ENCODE measurements around the gene PROSER2.

Gene PROSER2

GRCh38 chr10:11893749-11894278 is 70.7 kb downstream of the PROSER2 start:
- no peaks in the 10 kb centered on the region for H3K79me2 ChIP-seq (ENCODE audit: insufficient read depth, low read depth)
- no peak overlapping the region for H2AFZ ChIP-seq (ENCODE audit: low read depth)
- H3K36me3 ChIP-seq (ENCODE audit: insufficient read depth) = no peaks in the 10 kb centered on the region
- no peaks in the 10 kb centered on the region for H3K4me1 ChIP-seq (ENCODE audit: low read depth, poor library complexity, severe bottlenecking)
- no peak overlapping the region for H3K4me3 ChIP-seq (IDR thresholded peaks at IDR 0.05; ENCODE audit: insufficient read depth, low read depth, low read length)
- H3K4me2 ChIP-seq = no peak overlapping the region
- H3K9ac ChIP-seq = no peak overlapping the region
- no peak for TF ChIP-seq CTCF (conservative IDR thresholded peaks at IDR 0.05; ENCODE audit: low read depth, low read length)
- H3K27me3 ChIP-seq (ENCODE audit: insufficient read depth, low read depth) = no peaks in the 10 kb centered on the region
- H3K27ac ChIP-seq = no peak overlapping the region
- no peaks in the 10 kb centered on the region for H4K20me1 ChIP-seq (ENCODE audit: insufficient read depth)

GRCh38 chr10:11894381-11895107 is 71.4 kb downstream of the PROSER2 start:
- no peak overlapping the region for H3K4me3 ChIP-seq (IDR thresholded peaks at IDR 0.05; ENCODE audit: insufficient read depth, low read depth, low read length)
- no peaks in the 10 kb centered on the region for H3K79me2 ChIP-seq (ENCODE audit: insufficient read depth, low read depth)
- H3K27me3 ChIP-seq (ENCODE audit: insufficient read depth, low read depth) = no peaks in the 10 kb centered on the region
- no peak for TF ChIP-seq CTCF (conservative IDR thresholded peaks at IDR 0.05; ENCODE audit: low read depth, low read length)
- no peaks in the 10 kb centered on the region for H3K36me3 ChIP-seq (ENCODE audit: insufficient read depth)
- no peak overlapping the region for H3K27ac ChIP-seq
- H3K9ac ChIP-seq = no peak overlapping the region
- H4K20me1 ChIP-seq (ENCODE audit: insufficient read depth) = no peaks in the 10 kb centered on the region
- H3K4me1 ChIP-seq (ENCODE audit: low read depth, poor library complexity, severe bottlenecking) = no peaks in the 10 kb centered on the region
- H3K4me2 ChIP-seq = no peak overlapping the region
- H2AFZ ChIP-seq (ENCODE audit: low read depth) = no peak overlapping the region

- H3K36me3 ChIP-seq (ENCODE audit: insufficient read depth) = no peaks in the 10 kb centered on the region
- H2AFZ ChIP-seq (ENCODE audit: low read depth) = no peak overlapping the region
- H3K4me2 ChIP-seq = no peak overlapping the region
- H3K27me3 ChIP-seq (ENCODE audit: insufficient read depth, low read depth) = no peaks in the 10 kb centered on the region
- no peaks in the 10 kb centered on the region for H4K20me1 ChIP-seq (ENCODE audit: insufficient read depth)
- no peak overlapping the region for H3K27ac ChIP-seq
- no peak overlapping the region for H3K9ac ChIP-seq
- H3K79me2 ChIP-seq (ENCODE audit: insufficient read depth, low read depth) = no peaks in the 10 kb centered on the region
- no peak for TF ChIP-seq CTCF (conservative IDR thresholded peaks at IDR 0.05; ENCODE audit: low read depth, low read length)
- no peak overlapping the region for H3K4me3 ChIP-seq (IDR thresholded peaks at IDR 0.05; ENCODE audit: insufficient read depth, low read depth, low read length)
- no peaks in the 10 kb centered on the region for H3K4me1 ChIP-seq (ENCODE audit: low read depth, poor library complexity, severe bottlenecking)
Measured at GRCh38 chr10:11895108-11895466, 71.9 kb downstream of the PROSER2 start.

GRCh38 chr10:11895598-11895997 is 72.4 kb downstream of the PROSER2 start:
- Histone ChIP-seq H3K79me2 (ENCODE audit: insufficient read depth, low read depth) (no peaks in the 10 kb centered on the region), H4K20me1 (ENCODE audit: insufficient read depth) (no peaks in the 10 kb centered on the region), H3K36me3 (ENCODE audit: insufficient read depth) (no peaks in the 10 kb centered on the region), H3K27ac (no peak overlapping the region), H3K4me3 (IDR thresholded peaks at IDR 0.05; ENCODE audit: insufficient read depth, low read depth, low read length) (no peak overlapping the region), H3K9ac (no peak overlapping the region), H2AFZ (ENCODE audit: low read depth) (no peak overlapping the region), H3K4me1 (ENCODE audit: low read depth, poor library complexity, severe bottlenecking) (no peaks in the 10 kb centered on the region), H3K27me3 (ENCODE audit: insufficient read depth, low read depth) (no peaks in the 10 kb centered on the region), H3K4me2 (no peak overlapping the region)
- TF ChIP-seq CTCF (conservative IDR thresholded peaks at IDR 0.05; ENCODE audit: low read depth, low read length) = no peak

All from KMS-11 (cell line).